NCI-H510A (cell line): ENCODE data around the gene P2RY2.

Experiments
- DNase-seq: peaks from one replicate; lab custom pipeline; 2025; lab: John Stamatoyannopoulos, UW

P2RY2 gene

GRCh38 chr11:73244589-73245240 lies 26.6 kb downstream of the P2RY2 start:
- DNase-seq, result no peak

GRCh38 chr11:73245461-73245860 lies 27.4 kb downstream of the P2RY2 start:
- no peak for DNase-seq

GRCh38 chr11:73246303-73246702 lies 28.2 kb downstream of the P2RY2 start:
- no peak for DNase-seq

- DNase-seq, result no peak
Observed at GRCh38 chr11:73248526-73249185, 30.6 kb downstream of the P2RY2 start.

GRCh38 chr11:73249304-73249703 lies 31.2 kb downstream of the P2RY2 start:
- DNase-seq, result no peak

GRCh38 chr11:73249853-73250783 lies 32.0 kb downstream of the P2RY2 start:
- DNase-seq, result no peak

GRCh38 chr11:73252577-73253191 lies 34.6 kb downstream of the P2RY2 start:
- peak; percentile 72 for DNase-seq

GRCh38 chr11:73257342-73258103 lies 39.4 kb downstream of the P2RY2 start:
- no peak for DNase-seq

- no peak for DNase-seq
Observed at GRCh38 chr11:73258104-73259035, 40.3 kb downstream of the P2RY2 start.

GRCh38 chr11:73259406-73260126 lies 41.5 kb downstream of the P2RY2 start:
- no peak for DNase-seq

GRCh38 chr11:73260127-73260457 lies 42.0 kb downstream of the P2RY2 start:
- DNase-seq, result no peak

- no peak for DNase-seq
Observed at GRCh38 chr11:73262851-73263495, 44.9 kb downstream of the P2RY2 start.

GRCh38 chr11:73263640-73264039 lies 45.6 kb downstream of the P2RY2 start:
- no peak for DNase-seq

GRCh38 chr11:73265278-73265810 lies 47.3 kb downstream of the P2RY2 start:
- DNase-seq, result no peak

GRCh38 chr11:73265853-73266645 lies 48.0 kb downstream of the P2RY2 start:
- DNase-seq, result no peak

GRCh38 chr11:73266646-73267020 lies 48.6 kb downstream of the P2RY2 start:
- DNase-seq, result no peak

GRCh38 chr11:73267122-73267846 lies 49.2 kb downstream of the P2RY2 start:
- DNase-seq, result no peak
